GM18520 (cell line): ENCODE results near the gene IGFBP6.

Experiments
- ATAC-seq: cut with Tn5 transposase; IDR thresholded peaks from one replicate; pipeline ENCODE4 v1.9.1; 2021; ENCODE audit not compliant: unreplicated experiment

IGFBP6 gene

GRCh38 chr12:53058674-53059433 lies 38.6 kb upstream of the IGFBP6 start:
- ATAC-seq = no peak

GRCh38 chr12:53059434-53060063 lies 37.9 kb upstream of the IGFBP6 start:
- no peak for ATAC-seq

- no peak for ATAC-seq
Observed at GRCh38 chr12:53060064-53060720, 37.3 kb upstream of the IGFBP6 start.

- no peak for ATAC-seq
Observed at GRCh38 chr12:53060721-53061276, 36.7 kb upstream of the IGFBP6 start.

- no peak for ATAC-seq
Observed at GRCh38 chr12:53061404-53062010, 36.0 kb upstream of the IGFBP6 start.

GRCh38 chr12:53062011-53062961 lies 35.2 kb upstream of the IGFBP6 start:
- ATAC-seq = no peak

- ATAC-seq = no peak
Observed at GRCh38 chr12:53062977-53063707, 34.3 kb upstream of the IGFBP6 start.

GRCh38 chr12:53063708-53064612 lies 33.5 kb upstream of the IGFBP6 start:
- no peak for ATAC-seq

GRCh38 chr12:53064613-53065436 lies 32.6 kb upstream of the IGFBP6 start:
- ATAC-seq = no peak

- ATAC-seq = no peak
Observed at GRCh38 chr12:53065470-53065869, 32.0 kb upstream of the IGFBP6 start.

GRCh38 chr12:53065975-53066931 lies 31.2 kb upstream of the IGFBP6 start:
- ATAC-seq = no peak

GRCh38 chr12:53067074-53067992 lies 30.1 kb upstream of the IGFBP6 start:
- ATAC-seq = no peak

- no peak for ATAC-seq
Observed at GRCh38 chr12:53067993-53068770, 29.3 kb upstream of the IGFBP6 start.

GRCh38 chr12:53068811-53069585 lies 28.5 kb upstream of the IGFBP6 start:
- no peak for ATAC-seq
